ENCODE data around the gene RAP1GAP2.

GRCh38 chr17:2780256-2780655 lies 16.0 kb upstream of the RAP1GAP2 start:
- TF ChIP-seq POLR2AphosphoS5 (IDR thresholded peaks at IDR 0.05) (no peak), POLR2A (IDR thresholded peaks at IDR 0.05) (no peak)
- TF ChIP-seq, protein P1, sequence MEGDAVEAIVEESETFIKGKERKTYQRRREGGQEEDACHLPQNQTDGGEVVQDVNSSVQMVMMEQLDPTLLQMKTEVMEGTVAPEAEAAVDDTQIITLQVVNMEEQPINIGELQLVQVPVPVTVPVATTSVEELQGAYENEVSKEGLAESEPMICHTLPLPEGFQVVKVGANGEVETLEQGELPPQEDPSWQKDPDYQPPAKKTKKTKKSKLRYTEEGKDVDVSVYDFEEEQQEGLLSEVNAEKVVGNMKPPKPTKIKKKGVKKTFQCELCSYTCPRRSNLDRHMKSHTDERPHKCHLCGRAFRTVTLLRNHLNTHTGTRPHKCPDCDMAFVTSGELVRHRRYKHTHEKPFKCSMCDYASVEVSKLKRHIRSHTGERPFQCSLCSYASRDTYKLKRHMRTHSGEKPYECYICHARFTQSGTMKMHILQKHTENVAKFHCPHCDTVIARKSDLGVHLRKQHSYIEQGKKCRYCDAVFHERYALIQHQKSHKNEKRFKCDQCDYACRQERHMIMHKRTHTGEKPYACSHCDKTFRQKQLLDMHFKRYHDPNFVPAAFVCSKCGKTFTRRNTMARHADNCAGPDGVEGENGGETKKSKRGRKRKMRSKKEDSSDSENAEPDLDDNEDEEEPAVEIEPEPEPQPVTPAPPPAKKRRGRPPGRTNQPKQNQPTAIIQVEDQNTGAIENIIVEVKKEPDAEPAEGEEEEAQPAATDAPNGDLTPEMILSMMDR (IDR thresholded peaks at IDR 0.05), result no peak
